Measurements from ENCODE around the gene CCDC150. TPM values are rescaled to one million over a fixed set of nuclear protein-coding genes. Genes with fewer than 3 reads are reported as not detected.

Gene CCDC150
- total and polyA plus RNA-seq, 9 of the 15 experiments (the other 6 are each of a cell fraction or from before 2014, with no cell fraction given), result 4.4 to 23.1 (median 11.3) TPM

GRCh38 chr2:196601430-196602306, 37.8 kb upstream of the CCDC150 start (continued):
- TF ChIP-seq FOSL1 (tag; conservative IDR thresholded peaks at IDR 0.05) (peak; percentile 84), JUND (IDR thresholded peaks at IDR 0.05; ENCODE audit: borderline replicate concordance, low read depth, low read length) (peak; percentile 82), JUND (tag; IDR thresholded peaks at IDR 0.05; ENCODE audit: borderline replicate concordance, low read depth, low read length) (peak; percentile 70; the same call in 1 of the 3 replicates), SMARCE1 (IDR thresholded peaks at IDR 0.05) (peak; percentile 39; the same call in 1 of the 2 replicates), PKNOX1 (IDR thresholded peaks at IDR 0.05) (0 out of 2 replicates have a peak, but pooled peaks have one; percentile 28), NEUROD1 (IDR thresholded peaks at IDR 0.05; ENCODE audit: borderline replicate concordance, low read depth, low read length, partially characterized antibody) (no peak), ZNF239 (CRISPR knock-in tag; IDR thresholded peaks at IDR 0.05) (no peak), GATA2 (CRISPR knock-in tag; IDR thresholded peaks at IDR 0.05) (peak; percentile 45; the same call in 1 of the 2 replicates), MNT (conservative IDR thresholded peaks at IDR 0.05) (0 out of 4 replicates have a peak, but pooled peaks of 1 of the 2 experiments have one; percentile 31), ZNF347 (CRISPR knock-in tag; IDR thresholded peaks at IDR 0.05; ENCODE audit: low read depth) (no peak), ARID3A (IDR thresholded peaks at IDR 0.05; ENCODE audit: borderline replicate concordance, low read depth, low read length) (0 out of 2 replicates have a peak, but pooled peaks have one; percentile 14), BACH1 (tag; IDR thresholded peaks at IDR 0.05) (no peak), SAFB2 (IDR thresholded peaks at IDR 0.05; ENCODE audit: borderline replicate concordance, low read depth, low read length, severe bottlenecking) (no peak)

Measured in K562 (cell line).